Bone marrow (tissue), 2 donors: ENCODE data around the gene CCDC39.

Experiments used
- DNase-seq, 2 donors: peaks; one replicate each; lab custom pipeline; 2025; lab: John Stamatoyannopoulos, UW

The CCDC39 gene

GRCh38 chr3:180679178-180680096, at the start of gene CCDC39:
Gene CCDC39, minus strand, starts transcription at chr3:180679489. Its CDS starts 109 bp downstream, at chr3:180679380.
- no peak for DNase-seq

DNA sequence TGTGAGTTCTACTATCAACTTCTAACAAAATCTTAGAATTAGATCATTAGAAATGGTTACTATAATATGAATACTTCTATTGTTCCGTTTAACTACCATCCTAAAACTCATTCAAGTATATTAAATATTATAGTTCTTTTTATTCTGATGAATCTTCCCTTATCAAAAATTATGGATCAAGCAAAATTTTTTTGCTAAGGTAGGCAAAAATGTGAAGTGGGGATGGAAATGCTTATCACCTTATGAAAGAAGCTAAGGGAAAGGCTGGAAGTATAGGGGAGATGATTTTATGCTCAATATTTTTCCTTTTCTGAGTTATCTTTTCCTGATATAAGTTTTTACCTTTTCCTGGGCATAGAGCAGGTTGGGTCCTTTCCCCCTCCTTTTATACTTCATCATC, 40.7 kb upstream of the CCDC39 start:
- no peak for DNase-seq

DNA sequence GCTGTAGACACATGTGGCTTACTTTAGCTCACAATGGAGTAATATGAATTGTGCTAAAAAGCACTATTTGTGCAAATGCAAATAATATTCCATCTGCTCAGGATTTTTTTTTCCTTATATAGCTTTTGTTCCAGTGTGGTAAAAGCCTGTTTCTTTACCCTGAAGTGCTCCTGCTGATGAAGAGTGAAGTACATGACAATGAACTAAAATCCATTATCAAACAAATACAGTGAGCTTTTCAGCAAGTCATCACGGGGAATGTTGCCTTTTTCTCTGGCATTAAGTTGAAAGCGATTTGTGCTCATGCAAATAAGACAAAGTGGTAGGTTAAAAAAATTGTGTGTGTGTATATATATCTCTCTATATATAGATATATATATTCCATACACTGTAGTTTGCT, 28.6 kb upstream of the CCDC39 start:
- no peak for DNase-seq

DNA sequence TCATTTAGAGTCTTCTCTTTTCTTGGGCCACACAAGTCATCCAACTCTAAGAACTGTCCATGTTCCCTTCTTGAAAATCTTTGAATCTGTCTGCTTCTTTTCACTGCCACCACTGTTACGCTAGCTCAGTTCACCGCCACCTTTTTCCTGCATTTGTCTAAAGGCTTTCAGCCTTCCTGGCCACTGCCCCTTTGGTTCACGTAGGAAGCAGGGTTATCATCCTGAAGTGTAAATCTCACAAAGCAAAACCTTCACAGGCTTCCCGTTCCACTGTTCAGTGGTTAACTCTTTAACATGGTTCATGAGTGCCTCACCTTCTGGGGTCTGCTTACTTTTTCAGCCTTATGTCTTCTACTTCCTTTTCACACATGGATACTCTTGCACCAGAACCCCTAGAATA, 26.3 kb upstream of the CCDC39 start:
- no peak for DNase-seq

DNA sequence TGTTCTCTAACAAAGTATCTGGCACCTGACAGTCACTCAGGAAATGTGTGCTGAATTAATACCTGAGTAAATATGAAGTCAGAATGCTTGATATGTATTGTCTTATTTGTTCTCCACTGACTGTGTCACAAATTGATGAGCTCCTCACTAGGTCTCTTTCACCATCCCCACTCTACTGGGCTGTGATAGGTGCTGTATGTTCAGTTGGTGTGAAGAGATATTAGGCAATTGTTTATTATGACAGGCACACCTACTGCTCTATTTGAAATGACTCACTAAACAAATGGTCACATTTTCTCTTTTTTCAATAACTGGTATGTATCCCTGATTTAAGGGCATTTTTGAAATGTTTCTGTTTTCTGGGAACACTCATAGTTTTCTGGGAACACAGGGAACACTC, 25.2 kb upstream of the CCDC39 start:
- no peak for DNase-seq

DNA sequence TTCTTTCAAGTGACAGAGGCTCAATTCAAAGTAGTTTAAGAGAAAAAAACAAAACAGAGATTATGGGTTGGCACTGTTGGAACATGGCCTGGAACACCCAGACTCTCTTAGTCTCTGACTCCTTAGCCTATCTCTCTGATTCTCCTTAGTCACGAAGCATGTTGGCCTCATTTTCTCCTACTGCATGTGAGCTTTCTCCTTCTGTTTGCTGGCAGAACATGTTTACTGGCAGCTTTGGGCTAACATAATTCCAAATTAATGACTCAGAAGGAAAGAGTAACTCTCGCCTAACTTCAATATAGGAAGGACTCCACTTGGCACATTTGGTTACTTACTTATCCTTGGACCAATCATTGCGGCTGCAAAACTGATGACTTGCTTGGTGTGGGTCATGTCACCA, 21.7 kb upstream of the CCDC39 start:
- no peak for DNase-seq

DNA sequence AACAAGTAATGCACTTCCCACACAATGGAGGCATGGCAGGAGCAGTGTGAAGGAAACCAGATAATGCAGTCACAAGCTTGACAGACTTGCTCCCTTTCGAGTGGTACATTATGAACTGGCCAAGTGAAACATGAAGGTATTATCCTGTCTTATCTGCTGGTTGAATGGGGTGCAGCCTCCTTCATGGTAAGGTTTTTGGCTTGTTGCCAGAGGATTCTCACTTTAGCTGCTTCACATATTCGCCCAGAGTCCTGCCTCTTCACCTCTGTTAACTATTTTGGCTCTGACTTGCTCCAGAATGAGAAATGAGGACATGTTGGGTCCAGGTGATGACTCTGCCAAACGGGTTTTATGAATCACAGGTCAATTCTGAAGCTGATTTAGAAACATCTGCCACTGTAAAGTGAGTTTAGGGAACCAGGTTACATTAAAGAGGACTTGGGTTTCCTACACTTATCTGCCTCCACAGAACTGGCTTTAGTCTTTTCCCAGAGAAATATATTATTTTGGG, 19.5 kb upstream of the CCDC39 start:
- DNase-seq, result no peak

DNA sequence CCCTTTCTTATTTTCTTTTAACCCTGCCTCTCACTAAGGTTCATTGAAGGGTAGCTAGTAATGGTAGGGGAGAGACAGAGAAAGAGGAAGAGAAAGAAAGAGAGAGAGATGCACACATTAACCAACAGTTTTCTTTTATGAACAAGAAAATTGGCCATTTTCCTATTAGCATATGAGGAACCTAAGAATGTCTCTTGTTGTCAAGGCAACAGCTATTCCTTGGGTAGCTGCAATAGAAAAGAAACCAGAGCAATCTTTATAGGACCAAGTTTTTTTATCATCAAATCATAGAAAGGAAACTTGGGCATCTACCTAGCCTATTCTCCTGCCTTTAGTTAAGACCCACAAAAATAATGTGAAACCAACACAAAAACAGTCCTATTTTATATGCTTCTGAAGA, 15.0 kb upstream of the CCDC39 start:
- DNase-seq, result no peak

DNA sequence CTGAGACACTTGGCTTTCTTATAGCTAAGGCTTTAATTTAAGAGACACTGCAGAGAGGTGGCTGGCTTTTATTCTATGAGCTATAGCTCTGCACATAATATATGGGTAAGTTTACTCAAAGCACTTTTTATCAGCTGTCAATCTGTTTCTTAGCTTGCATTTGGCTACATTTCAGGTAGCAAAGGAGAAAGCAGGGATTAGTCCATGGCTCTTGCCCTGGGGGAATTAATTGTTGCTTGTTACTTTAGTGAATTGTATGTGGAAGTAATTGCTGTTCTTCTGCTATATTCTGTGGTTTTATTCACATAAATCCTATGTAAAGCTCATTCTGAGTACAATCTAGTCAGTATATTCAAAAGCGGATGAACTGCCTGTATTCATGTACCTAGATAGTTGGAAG, 14.4 kb upstream of the CCDC39 start:
- no peak for DNase-seq

DNA sequence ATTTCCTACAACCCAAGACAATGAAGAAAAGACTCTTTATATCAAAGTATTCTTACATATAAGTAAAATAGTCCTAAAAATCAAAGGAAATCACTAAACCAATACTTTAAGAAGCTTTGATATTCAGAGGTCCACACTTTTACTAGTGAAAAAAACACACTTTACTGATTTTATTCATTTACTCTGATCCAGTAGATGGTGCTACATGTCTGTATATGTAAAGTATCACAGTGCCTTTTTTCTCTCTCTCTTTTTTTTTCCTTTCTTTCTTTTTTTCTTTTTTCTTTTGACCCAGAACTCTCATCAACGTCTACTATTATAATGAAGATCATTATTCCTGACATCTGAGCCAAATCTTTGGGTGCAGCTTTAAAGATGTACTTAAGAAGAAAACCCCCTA, 10.8 kb upstream of the CCDC39 start:
- DNase-seq, result no peak

GRCh38 chr3:180684807-180685206, 5.5 kb upstream of the CCDC39 start:
- no peak for DNase-seq

- no peak for DNase-seq
These were observed 4.5 kb upstream of the CCDC39 start for GRCh38 chr3:180683816-180684215.

- no peak for DNase-seq
These were observed 775 bp upstream of the CCDC39 start for GRCh38 chr3:180680097-180680430.

GRCh38 chr3:180678231-180678630, 1.1 kb downstream of the CCDC39 start:
- DNase-seq, result no peak

DNA sequence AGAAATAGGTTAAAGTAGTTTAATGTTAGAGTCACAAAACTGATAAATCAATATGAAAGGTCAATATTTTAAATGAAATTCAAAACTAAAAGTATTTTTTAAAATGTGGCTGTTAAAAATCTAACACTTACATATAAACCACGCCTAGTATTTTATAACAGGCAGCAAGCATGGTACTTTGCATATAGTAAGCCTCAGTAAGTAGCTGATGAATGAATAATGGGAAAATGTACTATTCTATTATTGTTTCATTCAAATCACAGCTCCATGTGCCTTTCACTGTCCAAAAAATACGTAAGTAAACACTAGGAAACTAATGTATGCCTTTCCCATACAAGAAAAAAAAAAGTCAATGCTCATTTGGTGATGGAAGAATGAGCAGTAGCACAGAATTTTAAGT, 17.8 kb downstream of the CCDC39 start:
- no peak for DNase-seq

GRCh38 chr3:180657094-180657493, 22.2 kb downstream of the CCDC39 start:
- DNase-seq, result no peak

GRCh38 chr3:180656406-180656805, 22.9 kb downstream of the CCDC39 start:
- no peak for DNase-seq

DNA sequence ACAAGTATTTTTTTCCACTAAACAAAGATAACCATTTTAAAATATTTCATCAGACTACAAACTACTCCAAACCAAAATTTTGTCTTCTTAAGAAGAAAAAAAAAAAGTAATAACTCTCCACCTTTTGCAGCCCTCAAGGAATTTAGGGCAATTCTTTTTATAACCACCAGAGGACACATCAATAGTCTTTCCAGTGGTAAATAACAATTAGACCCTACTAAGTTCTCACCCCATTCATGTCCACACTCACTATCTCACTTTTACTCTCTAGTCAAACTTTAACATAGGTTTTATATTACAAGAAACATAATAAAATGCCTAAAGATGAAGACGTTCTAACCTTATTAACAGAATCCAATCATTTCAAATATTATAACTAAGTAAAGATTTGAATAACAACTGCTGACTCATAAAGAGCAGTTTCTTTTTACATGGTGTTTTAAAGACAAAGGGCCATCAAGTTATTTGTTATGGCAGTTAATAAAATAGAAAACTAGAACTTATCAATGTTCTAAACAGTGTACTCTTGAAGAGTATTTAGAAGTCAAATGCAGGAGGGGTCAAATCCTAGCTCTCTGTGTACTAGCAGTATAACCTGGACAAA, 33.0 kb downstream of the CCDC39 start:
- no peak for DNase-seq

- no peak for DNase-seq
These were observed 38.3 kb downstream of the CCDC39 start for GRCh38 chr3:180640987-180641386.

DNA sequence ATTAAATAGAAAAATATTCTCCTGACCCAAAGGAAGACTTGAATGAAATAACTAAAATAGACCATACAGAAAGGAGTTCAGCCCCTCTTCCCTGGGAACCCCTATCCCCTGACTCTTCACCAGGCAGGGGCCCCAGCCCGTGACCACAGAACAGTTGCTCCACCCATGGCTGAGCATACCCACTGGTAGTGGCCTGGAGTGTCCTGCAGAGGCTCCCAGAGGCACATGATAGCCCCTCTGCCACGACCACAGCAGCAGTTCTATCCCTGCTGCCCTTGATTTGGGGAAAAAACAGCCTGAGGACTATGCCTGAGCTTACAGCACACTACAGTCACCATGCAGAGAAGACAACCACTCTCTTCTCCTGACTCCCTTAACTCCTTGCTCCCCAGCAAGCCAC, 45.6 kb downstream of the CCDC39 start:
- no peak for DNase-seq

- DNase-seq, result no peak
These were observed 48.0 kb downstream of the CCDC39 start for GRCh38 chr3:180631317-180631716.

DNA sequence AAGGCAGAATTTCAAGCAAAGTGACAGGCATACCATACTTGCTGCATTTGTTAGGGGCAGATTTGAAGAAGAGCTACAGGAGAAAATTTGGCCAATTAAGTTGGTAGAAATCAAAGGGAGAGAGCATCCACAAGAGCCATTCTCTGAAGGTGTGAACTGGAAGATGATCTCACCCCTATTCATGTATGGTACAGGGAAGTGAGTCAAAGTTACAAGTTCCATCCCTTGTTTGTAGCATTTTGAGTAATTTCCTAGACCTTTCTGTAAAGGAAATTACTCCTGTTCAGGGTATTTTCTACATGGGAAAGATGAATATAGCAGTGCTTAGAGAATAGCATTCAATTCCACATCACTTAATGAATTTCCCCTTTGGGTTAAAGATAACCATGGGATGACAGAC, 48.9 kb downstream of the CCDC39 start:
- DNase-seq, result no peak

DNA sequence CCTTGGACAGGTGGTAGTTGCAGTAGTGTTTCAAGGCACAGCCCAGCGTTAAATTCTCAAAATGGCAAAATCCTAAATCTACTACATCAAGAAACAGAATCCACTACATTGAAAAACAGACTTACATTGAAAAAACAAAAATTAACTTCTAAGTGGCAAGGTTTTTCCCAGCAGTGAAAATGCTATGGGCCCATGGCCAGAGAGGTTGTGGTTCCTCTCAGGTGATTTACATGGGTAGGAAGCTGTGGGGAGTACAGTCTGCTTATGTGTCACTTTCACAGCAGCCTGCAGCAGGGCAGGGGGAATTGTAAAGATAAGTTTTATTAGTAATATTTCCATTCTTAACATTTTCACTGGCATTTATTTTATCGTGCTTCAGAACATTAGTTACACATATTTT, 52.4 kb downstream of the CCDC39 start:
- no peak for DNase-seq

DNA sequence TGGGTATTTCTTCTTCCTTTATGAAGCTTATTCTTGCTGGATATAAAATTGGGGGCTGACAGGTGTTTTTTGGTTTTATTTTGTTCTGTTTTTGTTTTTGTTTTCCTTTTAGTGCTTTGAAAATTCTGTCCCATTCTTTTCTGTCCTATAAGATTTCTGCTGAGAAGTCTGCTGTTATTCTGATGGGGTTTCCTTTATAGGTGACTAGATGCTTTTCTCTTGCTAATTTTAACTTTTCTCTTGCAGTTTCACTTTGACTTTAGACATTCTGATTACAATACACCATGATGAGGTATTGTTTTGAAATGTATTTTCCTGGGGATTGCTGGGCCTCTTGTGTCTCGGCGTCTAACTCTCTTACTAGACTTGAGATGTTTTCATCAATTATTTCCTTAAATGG, 54.6 kb downstream of the CCDC39 start:
- DNase-seq, result no peak
